ENCODE measurements around the gene ZNF397.

DNA sequence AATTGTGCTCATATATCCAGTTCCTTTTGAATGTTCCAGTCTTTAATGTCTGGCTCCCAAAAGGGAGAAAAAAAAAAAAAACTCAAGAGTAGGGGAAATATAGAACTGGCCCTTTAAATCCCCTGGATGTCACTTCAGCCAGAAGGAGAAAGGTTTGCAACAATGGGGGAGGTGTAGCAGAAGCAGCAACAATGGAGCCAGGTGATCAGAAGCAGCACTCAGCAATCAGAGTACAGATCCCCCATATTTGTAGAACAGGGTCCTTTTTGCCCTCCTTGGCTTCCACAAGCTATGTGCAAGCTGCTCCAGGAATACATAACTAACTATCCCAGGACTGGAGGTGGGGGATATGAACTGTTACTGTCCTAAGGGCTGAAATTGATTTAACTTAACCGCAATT, 25.8 kb upstream of the ZNF397 start:
- TF ChIP-seq TAF1 (IDR thresholded peaks at IDR 0.05; ENCODE audit: low read depth): no peak
- no peak for TF ChIP-seq EP300 (conservative IDR thresholded peaks at IDR 0.05; ENCODE audit: poor library complexity, severe bottlenecking)
- TF ChIP-seq, protein P1, sequence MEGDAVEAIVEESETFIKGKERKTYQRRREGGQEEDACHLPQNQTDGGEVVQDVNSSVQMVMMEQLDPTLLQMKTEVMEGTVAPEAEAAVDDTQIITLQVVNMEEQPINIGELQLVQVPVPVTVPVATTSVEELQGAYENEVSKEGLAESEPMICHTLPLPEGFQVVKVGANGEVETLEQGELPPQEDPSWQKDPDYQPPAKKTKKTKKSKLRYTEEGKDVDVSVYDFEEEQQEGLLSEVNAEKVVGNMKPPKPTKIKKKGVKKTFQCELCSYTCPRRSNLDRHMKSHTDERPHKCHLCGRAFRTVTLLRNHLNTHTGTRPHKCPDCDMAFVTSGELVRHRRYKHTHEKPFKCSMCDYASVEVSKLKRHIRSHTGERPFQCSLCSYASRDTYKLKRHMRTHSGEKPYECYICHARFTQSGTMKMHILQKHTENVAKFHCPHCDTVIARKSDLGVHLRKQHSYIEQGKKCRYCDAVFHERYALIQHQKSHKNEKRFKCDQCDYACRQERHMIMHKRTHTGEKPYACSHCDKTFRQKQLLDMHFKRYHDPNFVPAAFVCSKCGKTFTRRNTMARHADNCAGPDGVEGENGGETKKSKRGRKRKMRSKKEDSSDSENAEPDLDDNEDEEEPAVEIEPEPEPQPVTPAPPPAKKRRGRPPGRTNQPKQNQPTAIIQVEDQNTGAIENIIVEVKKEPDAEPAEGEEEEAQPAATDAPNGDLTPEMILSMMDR (IDR thresholded peaks at IDR 0.05; ENCODE audit: poor library complexity, severe bottlenecking): no peak
- no peak for TF ChIP-seq SMC3 (conservative IDR thresholded peaks at IDR 0.05; ENCODE audit: poor library complexity)
- TF ChIP-seq POLR2AphosphoS5 (IDR thresholded peaks at IDR 0.05): no peak

All from neural cell (in vitro differentiated cells).